GM12878 (cell line): ENCODE results near the gene FHL3. TPM values are rescaled to one million over a fixed set of nuclear protein-coding genes. Genes with fewer than 3 reads are reported as not detected.

Experiments used
- ATAC-seq: fragments of 200-7000 bp; cut with Tn5 transposase; 3 replicates; pipeline ENCODE4 v1.9.1; 2020; ENCODE audit warnings: mild to moderate bottlenecking, moderate library complexity
- BruUV-seq: library from RNA; stranded (reverse); fragments of 400-500 nt; replicated peaks from 2 replicates; lab custom pipeline; 2021; lab: Mats Ljungman, UMichigan
- CTCF ChIA-PET: fragments of 300-600 bp; sonication (Branson Sonifier 250); formaldehyde crosslinking; extraction: SDS; loops from one replicate; lab custom pipeline; 2021; ENCODE audit warnings: inconsistent platforms; lab: Yijun Ruan, JAX
- POLR2A ChIA-PET: fragments of 350-600 bp; formaldehyde crosslinking; extraction: SDS; loops from one replicate; lab custom pipeline; 2021; ENCODE audit warnings: inconsistent platforms; lab: Charles Lee
- RAD21 ChIA-PET: fragments of 300-600 bp; sonication (Branson Sonifier 250); formaldehyde crosslinking; loops from one replicate; lab custom pipeline; 2023; ENCODE audit warnings: antibody characterized with exemption; ENCODE audit not compliant: unreplicated experiment; lab: Charles Lee
- SMC1A ChIA-PET: fragments of 300-600 bp; sonication (Branson Sonifier 250); formaldehyde crosslinking; loops from one replicate; lab custom pipeline; 2023; ENCODE audit not compliant: unreplicated experiment, uncharacterized antibody; lab: Charles Lee
- DNase-seq: peaks from one replicate; pipeline ENCODE4 v3.0.0-alpha.2; 2011; ENCODE audit warnings: low read depth, low spot score
- FAIRE-seq: peaks from 3 replicates; lab custom pipeline; 2011; peaks lifted over from hg19 to GRCh38; lab: Jason Lieb, UNC
- H2AFZ ChIP-seq: 2 replicates; pipeline ENCODE4 v1.6.0; 2011; ENCODE audit warnings: low read depth, low read length, control low read depth; ENCODE audit not compliant: control insufficient read depth
- H3K27ac ChIP-seq: 2 replicates; pipeline ENCODE4 v1.5.1; 2011; ENCODE audit warnings: control low read depth; ENCODE audit not compliant: control insufficient read depth, insufficient read depth
- H3K27me3 ChIP-seq, 2 experiments: replicated peaks in 1 of 2; 2 replicates each; pipeline versions ENCODE4 v1.6.0 to v1.6.1; 2011; ENCODE audit warnings: low read length in 1 of 2; ENCODE audit not compliant: control insufficient read depth in 2 of 2, insufficient read depth in 2 of 2
- H3K36me3 ChIP-seq, 2 experiments: 2 replicates each; pipeline ENCODE4 v1.5.1; 2011; ENCODE audit warnings: low read length in 1 of 2; ENCODE audit not compliant: control insufficient read depth in 2 of 2, insufficient read depth in 2 of 2
- H3K4me1 ChIP-seq: 2 replicates; pipeline ENCODE4 v1.6.1; 2011; ENCODE audit warnings: mild to moderate bottlenecking, low read length, moderate library complexity, mixed read lengths; ENCODE audit not compliant: control insufficient read depth, insufficient read depth
- H3K4me2 ChIP-seq: 2 replicates; pipeline ENCODE4 v1.6.0; 2011; ENCODE audit warnings: control low read depth; ENCODE audit not compliant: control insufficient read depth, insufficient read depth
- H3K4me3 ChIP-seq: fragments of 200-600 bp; sonication (generic); 2 replicates; pipeline ENCODE4 v1.5.1; 2016
- H3K79me2 ChIP-seq: 2 replicates; pipeline ENCODE4 v1.6.0; 2011; ENCODE audit warnings: low read length; ENCODE audit not compliant: control insufficient read depth, insufficient read depth
- H3K9ac ChIP-seq: 2 replicates; pipeline ENCODE4 v1.8.0; 2011; ENCODE audit warnings: low read length, control low read depth, mixed read lengths; ENCODE audit not compliant: control insufficient read depth, insufficient read depth
- H3K9me3 ChIP-seq: replicated peaks from 3 replicates; pipeline ENCODE4 v1.5.1; 2011; ENCODE audit warnings: mild to moderate bottlenecking, low read length; ENCODE audit not compliant: control insufficient read depth, insufficient read depth
- H4K20me1 ChIP-seq: 2 replicates; pipeline ENCODE4 v1.6.0; 2011; ENCODE audit not compliant: control insufficient read depth, insufficient read depth
- CREB1 ChIP-seq: IDR thresholded peaks from 2 replicates; pipeline ENCODE4 v1.6.1; 2012; ENCODE audit warnings: low read depth, mild to moderate bottlenecking, inconsistent platforms
- E2F4 ChIP-seq: IDR thresholded peaks from 2 replicates; pipeline ENCODE4 v1.6.1; 2012; ENCODE audit warnings: low read depth, low read length, improper control_type of control experiment
- E2F8 ChIP-seq: fragments of 450-650 bp; IDR thresholded peaks from 2 replicates; pipeline ENCODE4 v1.6.1; 2018; ENCODE audit warnings: mild to moderate bottlenecking, low read depth, moderate library complexity; ENCODE audit not compliant: partially characterized antibody
- EED ChIP-seq: sonication (generic); IDR thresholded peaks from 2 replicates; pipeline ENCODE4 v1.6.1; 2016; ENCODE audit warnings: antibody characterized with exemption, low read depth
- ELK1 ChIP-seq: IDR thresholded peaks from 2 replicates; pipeline ENCODE4 v1.6.1; 2012; ENCODE audit warnings: low read depth, low read length, improper control_type of control experiment
- FOXM1 ChIP-seq: IDR thresholded peaks from 2 replicates; pipeline ENCODE4 v1.6.1; 2012; ENCODE audit warnings: low read depth, mild to moderate bottlenecking, inconsistent platforms, low read length, moderate library complexity
- HSF1 ChIP-seq: fragments of 150-350 bp; IDR thresholded peaks from 2 replicates; pipeline ENCODE4 v1.6.1; 2014; ENCODE audit warnings: mild to moderate bottlenecking, low read depth, low read length
- IKZF1 ChIP-seq: fragments of 450-650 bp; conservative IDR thresholded peaks from 2 replicates; pipeline ENCODE4 v1.6.1; 2017; ENCODE audit warnings: antibody characterized with exemption, mild to moderate bottlenecking
- IRF4 ChIP-seq: IDR thresholded peaks from 2 replicates; pipeline ENCODE4 v1.6.1; 2011; ENCODE audit warnings: low read depth, low read length
- MYB ChIP-seq: fragments of 150-350 bp; IDR thresholded peaks from 2 replicates; pipeline ENCODE4 v1.6.1; 2014; ENCODE audit warnings: mild to moderate bottlenecking, low read depth, low read length, borderline replicate concordance
- PML ChIP-seq: IDR thresholded peaks from 2 replicates; pipeline ENCODE4 v1.6.1; 2012; ENCODE audit warnings: low read length, inconsistent platforms
- RB1 ChIP-seq: fragments of 450-650 bp; formaldehyde crosslinking; IDR thresholded peaks from 2 replicates; pipeline ENCODE4 v1.6.1; 2017; ENCODE audit warnings: mild to moderate bottlenecking, borderline replicate concordance
- RELA ChIP-seq: fragments of 450-650 bp; IDR thresholded peaks from 2 replicates; pipeline ENCODE4 v1.8.0; 2014; ENCODE audit warnings: borderline replicate concordance; ENCODE audit not compliant: partially characterized antibody
- RFX5 ChIP-seq: IDR thresholded peaks from 2 replicates; pipeline ENCODE4 v1.6.1; 2011; ENCODE audit warnings: low read depth, low read length, improper control_type of control experiment
- SMAD1 ChIP-seq: fragments of 450-650 bp; IDR thresholded peaks from 2 replicates; pipeline ENCODE4 v1.6.1; 2018; ENCODE audit warnings: mild to moderate bottlenecking, low read depth; ENCODE audit not compliant: partially characterized antibody
- SUZ12 ChIP-seq: fragments of 200-600 bp; sonication (generic); IDR thresholded peaks from one replicate; pipeline ENCODE4 v1.6.1; 2018; ENCODE audit warnings: antibody characterized with exemption, mild to moderate bottlenecking; ENCODE audit not compliant: unreplicated experiment
- TARDBP ChIP-seq: IDR thresholded peaks from 2 replicates; pipeline ENCODE4 v1.6.1; 2016; ENCODE audit warnings: borderline replicate concordance
- YBX1 ChIP-seq: fragments of 450-650 bp; IDR thresholded peaks from 2 replicates; pipeline ENCODE4 v1.6.1; 2016; ENCODE audit warnings: antibody characterized with exemption
- ZNF274 ChIP-seq: IDR thresholded peaks from one replicate; pipeline ENCODE4 v1.8.0; 2011; ENCODE audit not compliant: insufficient read length, insufficient read depth
- WGBS: methylation state at CpG from one replicate; pipeline ENCODE4 v1.1.6; 2016; ENCODE audit warnings: low lambda C conversion rate; ENCODE audit not compliant: insufficient replicate concordance, insufficient coverage; ENCODE audit errors: missing lambda C conversion rate; 5-methylcytosine and 5-hydroxymethylcytosine counted together
- in situ Hi-C: fragments of 300-500 bp; cut with MboI; formaldehyde crosslinking; loops from 9 replicates; pipeline ENCODE4 v1.14.3; 2018; ENCODE audit warnings: mixed read lengths
- intact Hi-C: fragments of 100-400 bp; cut with micrococcal nuclease; formaldehyde crosslinking; loops from one replicate; pipeline ENCODE4 v1.14.2; 2022; ENCODE audit not compliant: unreplicated experiment
- polyA plus RNA-seq, 11 experiments: library from polyadenylated mRNA; depleted of rRNA in 4 of 11; unstranded in 6 of 11; stranded (reverse) in 5 of 11; fragments of >200 nt; fragmentation: Nextera tagmentation in 4 of 11; fragmentation: Illumina TruSeq in 1 of 11; extraction: Ambion mirVana in 4 of 11; extraction: Trizol in 1 of 11; gene quantifications; 1 replicate in 1 of 11; 2 replicates in 10 of 11; pipeline versions ENCODE4 v1.2.1 to v1.2.3, GENCODE V29; 2011 to 2016; ENCODE audit warnings: inconsistent platforms in 2 of 11, missing spikeins in 2 of 11, low read depth in 1 of 11
- total RNA-seq, 4 experiments: library from RNA; depleted of rRNA in 3 of 4; stranded (reverse); fragments of >200 nt in 3 of 4; fragmentation: Illumina TruSeq in 1 of 4; extraction: Trizol in 1 of 4; gene quantifications; 2 replicates each; pipeline versions ENCODE4 v1.2.1 to v1.2.3, GENCODE V29; 2013 to 2021

The FHL3 gene
- total and polyA plus RNA-seq, 10 of the 15 experiments (the other 5 are each of a cell fraction or from before 2014, with no cell fraction given) = 0.26 to 13.9 (median 7.9) TPM

GRCh38 chr1:38052750-38053415, 47.6 kb upstream of the FHL3 start:
- no peaks in the 10 kb centered on the region for H4K20me1 ChIP-seq
- no peaks in the 10 kb centered on the region for H3K9me3 ChIP-seq
- no peaks in the 10 kb centered on the region for H3K79me2 ChIP-seq
- in situ Hi-C loops (no loop called here), intact Hi-C loops (no loop called here)
- no peak overlapping the region for H3K9ac ChIP-seq
- FAIRE-seq (peak; percentile 35), DNase-seq (peak; percentile 58), ATAC-seq (peak; percentile 85)
- WGBS = 8% methylated on average over 3 of the region's 3 CpGs
- no TSS peak for BruUV-seq
- SMC1A ChIA-PET = interaction anchor here (0.7 to 23.8 kb wide), 14 partner anchors 9 to 195 kb away, joined by 3 to 316 read pairs (median 5); no protein-coding TSS in a partner anchor
- H3K27ac ChIP-seq = no peak overlapping the region
- POLR2A ChIA-PET = interaction anchor here (0.5 to 4.2 kb wide), 13 partner anchors 9 to 219 kb away, joined by 3 to 32 read pairs (median 5); no protein-coding TSS in a partner anchor
- H3K27me3 ChIP-seq = no peaks in the 10 kb centered on the region
- H3K4me1 ChIP-seq = peaks cover 29% of the 10 kb centered on the region
- RAD21 ChIA-PET = interaction anchor here (0.5 to 5.2 kb wide), 15 partner anchors 10 to 533 kb away, joined by 3 to 61 read pairs (median 5); partner anchors contain the start of gene UTP11
- H3K36me3 ChIP-seq = no peaks in the 10 kb centered on the region
- no peak overlapping the region for H3K4me3 ChIP-seq
- CTCF ChIA-PET = interaction anchor here (0.5 to 4.5 kb wide), 13 partner anchors 10 to 782 kb away, joined by 3 to 92 read pairs (median 4); no protein-coding TSS in a partner anchor
- no peak overlapping the region for H3K4me2 ChIP-seq
- no peak overlapping the region for H2AFZ ChIP-seq
- TF ChIP-seq E2F8 = no peak
- TF ChIP-seq E2F4 = no peak
- no peak for TF ChIP-seq ELK1
- no peak for TF ChIP-seq TARDBP
- no peak for TF ChIP-seq FOXM1
- no peak for TF ChIP-seq ZNF274
- TF ChIP-seq PML = no peak
- TF ChIP-seq RB1 = no peak
- TF ChIP-seq HSF1 = no peak
- no peak for TF ChIP-seq CREB1
- TF ChIP-seq EED = no peak
- no peak for TF ChIP-seq RFX5
- no peak for TF ChIP-seq RELA
- no peak for TF ChIP-seq IRF4
- TF ChIP-seq MYB = no peak
- TF ChIP-seq SUZ12 = no peak
- TF ChIP-seq IKZF1 = no peak; the same call in 1 of the 2 replicates
- TF ChIP-seq YBX1 = no peak
- TF ChIP-seq SMAD1 = no peak
